ENCODE measurements around the gene EIF1AD.

DNA sequence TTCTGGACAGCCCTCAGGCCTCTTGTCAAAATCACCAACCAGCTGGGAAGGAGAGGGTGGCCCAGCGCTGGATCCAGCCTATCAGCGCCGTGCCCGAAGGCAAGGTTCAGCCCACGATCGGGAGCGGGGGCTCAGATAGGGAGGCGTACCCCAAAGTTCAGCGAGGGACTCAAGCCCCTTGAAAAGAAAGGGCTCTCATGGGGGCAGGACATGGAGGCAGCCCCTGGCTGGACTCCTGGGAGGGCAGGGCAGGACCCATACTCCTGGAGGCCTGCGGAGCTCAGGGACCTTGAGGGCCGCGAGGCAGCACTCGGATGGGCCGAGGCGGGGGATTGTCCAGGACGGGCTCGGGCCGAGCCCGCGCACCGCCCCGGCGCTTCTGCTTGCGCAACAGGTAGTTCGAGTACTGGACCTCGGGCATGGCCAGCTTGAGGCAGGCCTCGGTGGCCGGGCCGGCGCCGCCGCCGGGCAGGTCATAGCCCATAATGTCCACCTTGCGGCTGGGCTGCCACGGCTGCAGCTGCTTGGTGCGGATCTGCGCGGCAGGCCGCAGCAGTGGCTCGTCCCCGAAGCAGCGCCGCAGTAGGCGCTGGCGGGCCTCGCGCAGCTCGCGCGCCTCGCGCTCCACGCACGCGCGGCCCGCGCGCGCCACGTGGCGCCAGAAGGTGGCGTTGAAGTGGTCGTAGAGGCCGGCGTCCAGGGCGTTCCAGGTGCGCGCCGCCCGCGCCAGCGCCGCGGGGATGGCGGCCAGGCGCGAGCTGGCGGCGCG is 40.5 kb upstream of the EIF1AD start:
- no peak for TF ChIP-seq POLR2A (IDR thresholded peaks at IDR 0.05)
- TF ChIP-seq, protein P1, sequence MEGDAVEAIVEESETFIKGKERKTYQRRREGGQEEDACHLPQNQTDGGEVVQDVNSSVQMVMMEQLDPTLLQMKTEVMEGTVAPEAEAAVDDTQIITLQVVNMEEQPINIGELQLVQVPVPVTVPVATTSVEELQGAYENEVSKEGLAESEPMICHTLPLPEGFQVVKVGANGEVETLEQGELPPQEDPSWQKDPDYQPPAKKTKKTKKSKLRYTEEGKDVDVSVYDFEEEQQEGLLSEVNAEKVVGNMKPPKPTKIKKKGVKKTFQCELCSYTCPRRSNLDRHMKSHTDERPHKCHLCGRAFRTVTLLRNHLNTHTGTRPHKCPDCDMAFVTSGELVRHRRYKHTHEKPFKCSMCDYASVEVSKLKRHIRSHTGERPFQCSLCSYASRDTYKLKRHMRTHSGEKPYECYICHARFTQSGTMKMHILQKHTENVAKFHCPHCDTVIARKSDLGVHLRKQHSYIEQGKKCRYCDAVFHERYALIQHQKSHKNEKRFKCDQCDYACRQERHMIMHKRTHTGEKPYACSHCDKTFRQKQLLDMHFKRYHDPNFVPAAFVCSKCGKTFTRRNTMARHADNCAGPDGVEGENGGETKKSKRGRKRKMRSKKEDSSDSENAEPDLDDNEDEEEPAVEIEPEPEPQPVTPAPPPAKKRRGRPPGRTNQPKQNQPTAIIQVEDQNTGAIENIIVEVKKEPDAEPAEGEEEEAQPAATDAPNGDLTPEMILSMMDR (IDR thresholded peaks at IDR 0.05) = no peak
